Measurements from ENCODE around the gene IPO8.
"Not testable (repeated sequence)": the region's sequence is repeated elsewhere in the genome, so short reads cannot be mapped to it uniquely, and the experiment has no call there.

Gene IPO8

GRCh38 chr12:30687265-30687986 is 8.2 kb downstream of the IPO8 start:
- DNase-seq (ENCODE audit: low read depth): no peak

- DNase-seq (ENCODE audit: low read depth): no peak
Observed at GRCh38 chr12:30679241-30679640, 16.4 kb downstream of the IPO8 start.

- DNase-seq (ENCODE audit: low read depth): no peak
Observed at GRCh38 chr12:30678221-30678620, 17.4 kb downstream of the IPO8 start.

DNA sequence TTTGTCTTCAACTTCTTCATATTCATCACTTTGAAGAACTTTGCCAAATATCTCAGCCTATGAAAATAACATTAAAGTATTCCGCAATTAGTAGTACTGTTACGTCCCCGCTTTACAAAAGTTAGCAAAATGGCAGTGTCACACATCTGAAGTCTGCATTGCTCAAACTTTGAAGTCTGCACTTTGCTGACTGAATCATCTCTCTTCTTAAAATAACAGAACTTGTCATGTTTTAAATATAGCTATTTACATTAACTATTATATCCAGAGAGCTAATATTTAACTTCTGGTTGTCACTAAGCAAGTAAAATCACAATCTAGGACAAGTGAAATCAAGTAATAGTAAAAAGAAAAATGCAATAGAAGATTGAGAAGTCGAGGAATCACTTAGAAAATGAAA is 34.5 kb downstream of the IPO8 start:
- DNase-seq (ENCODE audit: low read depth): no peak

DNA sequence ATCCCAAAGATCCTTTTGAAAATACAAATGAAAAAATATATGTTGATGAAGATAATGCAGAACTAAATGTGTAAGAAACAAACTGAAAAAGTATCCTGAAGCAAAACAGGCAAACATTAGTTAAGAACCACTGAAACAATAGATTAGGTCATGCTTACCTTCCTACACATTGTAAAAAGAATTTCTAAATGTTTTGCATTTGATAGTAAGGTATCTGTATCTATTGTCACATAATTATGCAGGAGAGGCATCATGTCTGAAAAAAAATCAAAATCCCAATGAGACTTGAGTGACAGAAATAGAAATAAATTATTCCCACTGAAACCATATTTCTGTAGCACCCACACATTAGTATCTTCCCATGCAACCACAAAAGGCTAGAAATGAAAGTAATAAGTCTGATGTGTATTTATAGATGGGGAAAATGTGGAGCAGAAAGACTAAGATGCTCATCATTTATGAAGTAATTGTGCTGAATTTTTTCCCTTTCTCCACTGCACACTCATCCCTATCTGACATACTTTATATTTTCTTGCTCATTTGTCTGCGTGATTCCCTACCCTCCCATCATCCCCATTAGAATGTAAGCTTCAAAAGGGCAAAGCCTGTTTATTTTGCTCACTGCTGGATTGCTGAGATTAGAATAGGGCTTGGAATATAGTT is 43.5 kb downstream of the IPO8 start:
- no peak for DNase-seq (ENCODE audit: low read depth)

- no peak for DNase-seq (ENCODE audit: low read depth)
Observed at GRCh38 chr12:30646821-30647220, 48.8 kb downstream of the IPO8 start.

DNA sequence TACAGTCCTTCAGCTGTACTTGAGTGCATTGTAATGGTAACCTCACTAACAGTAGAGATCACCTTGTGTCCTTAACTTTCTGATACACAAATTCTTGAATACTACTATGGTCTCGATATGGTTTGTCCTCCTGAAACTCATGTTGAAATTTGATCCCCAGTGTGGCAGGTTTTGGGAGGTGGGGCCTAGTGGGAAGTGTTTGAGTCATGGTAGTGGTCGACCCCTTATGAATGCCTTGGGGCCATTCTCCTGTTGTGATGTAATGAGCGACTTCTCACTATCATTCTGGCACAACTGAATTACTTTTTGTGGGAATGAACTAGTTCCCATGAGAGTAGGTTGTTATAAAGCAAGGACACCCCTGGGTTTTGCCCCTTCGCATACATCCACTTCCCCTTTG is 52.3 kb downstream of the IPO8 start:
- DNase-seq (ENCODE audit: low read depth): peak; percentile 1

- DNase-seq (ENCODE audit: low read depth): no peak
Observed at GRCh38 chr12:30640392-30640791, 55.3 kb downstream of the IPO8 start.

DNA sequence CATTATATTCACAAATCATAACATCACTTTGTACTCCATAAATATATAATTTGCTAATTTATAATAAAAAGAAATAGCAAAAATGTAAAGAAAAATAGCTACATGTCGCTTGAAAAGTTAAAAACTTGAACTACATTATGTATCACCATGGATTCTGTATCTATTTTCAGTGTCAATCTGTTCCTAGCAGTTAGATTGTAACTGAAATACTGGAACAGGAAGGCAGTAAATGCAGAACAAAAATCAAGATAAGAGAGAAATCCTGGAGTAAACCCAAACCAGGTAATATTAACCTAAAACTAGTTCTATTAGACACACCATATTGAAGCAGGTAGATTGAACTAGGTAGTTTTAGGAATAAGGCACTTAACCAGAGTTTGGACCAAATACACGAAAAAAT is 60.3 kb downstream of the IPO8 start:
- DNase-seq (ENCODE audit: low read depth): no peak

GRCh38 chr12:30631740-30632139 is 63.9 kb downstream of the IPO8 start:
- no peak for DNase-seq (ENCODE audit: low read depth)

- DNase-seq (ENCODE audit: low read depth): no peak
Observed at GRCh38 chr12:30630979-30631285, 64.7 kb downstream of the IPO8 start.

- DNase-seq (ENCODE audit: low read depth): no peak
Observed at GRCh38 chr12:30630076-30630978, 65.3 kb downstream of the IPO8 start.

DNA sequence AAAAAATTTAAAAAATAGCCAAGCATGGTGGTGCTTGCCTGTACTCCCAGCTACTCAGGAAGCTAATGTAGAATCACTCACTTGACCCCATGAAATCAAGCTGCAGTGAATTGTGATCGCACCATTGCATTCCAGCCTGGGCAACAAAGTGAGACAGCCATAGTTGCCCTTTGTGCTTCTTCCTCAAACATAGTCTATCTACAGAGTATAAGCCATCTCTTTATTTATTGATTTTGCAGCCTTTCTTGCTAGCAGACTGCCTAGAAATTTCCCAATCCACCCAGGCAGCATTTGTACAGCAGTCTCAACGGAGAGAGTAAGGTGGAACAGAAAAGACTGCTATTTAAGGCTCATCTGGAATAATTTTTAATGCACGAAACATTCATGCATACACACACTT is 68.8 kb downstream of the IPO8 start:
- no peak for DNase-seq (ENCODE audit: low read depth)

- no peak for DNase-seq (ENCODE audit: low read depth)
Observed at GRCh38 chr12:30624009-30624408, 71.7 kb downstream of the IPO8 start.

DNA sequence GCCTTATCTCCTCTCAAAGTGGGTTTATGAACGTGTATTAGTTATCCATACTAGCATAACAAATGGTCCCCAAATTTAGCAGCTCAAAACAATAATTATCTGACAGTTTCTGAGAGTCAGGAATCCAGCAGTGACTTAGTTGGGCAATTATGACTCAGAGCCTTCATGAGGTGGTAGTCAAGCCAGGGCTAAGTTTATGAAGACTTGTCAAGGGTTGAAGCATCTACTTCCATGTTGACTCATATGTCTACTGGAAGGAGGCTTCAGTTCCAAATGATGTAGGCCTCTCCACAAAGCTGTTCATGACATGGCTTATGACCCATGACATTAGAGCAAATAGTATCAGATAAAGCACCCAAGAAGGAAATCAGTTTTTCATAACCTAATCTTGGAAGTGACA is 73.2 kb downstream of the IPO8 start:
- peak; percentile 57 for DNase-seq (ENCODE audit: low read depth)

- DNase-seq (ENCODE audit: low read depth): not testable (repeated sequence)
Observed at GRCh38 chr12:30621663-30622241, 73.9 kb downstream of the IPO8 start.

- no peak for DNase-seq (ENCODE audit: low read depth)
Observed at GRCh38 chr12:30617346-30618016, 78.2 kb downstream of the IPO8 start.

GRCh38 chr12:30614031-30614430 is 81.6 kb downstream of the IPO8 start:
- DNase-seq (ENCODE audit: low read depth): no peak

DNA sequence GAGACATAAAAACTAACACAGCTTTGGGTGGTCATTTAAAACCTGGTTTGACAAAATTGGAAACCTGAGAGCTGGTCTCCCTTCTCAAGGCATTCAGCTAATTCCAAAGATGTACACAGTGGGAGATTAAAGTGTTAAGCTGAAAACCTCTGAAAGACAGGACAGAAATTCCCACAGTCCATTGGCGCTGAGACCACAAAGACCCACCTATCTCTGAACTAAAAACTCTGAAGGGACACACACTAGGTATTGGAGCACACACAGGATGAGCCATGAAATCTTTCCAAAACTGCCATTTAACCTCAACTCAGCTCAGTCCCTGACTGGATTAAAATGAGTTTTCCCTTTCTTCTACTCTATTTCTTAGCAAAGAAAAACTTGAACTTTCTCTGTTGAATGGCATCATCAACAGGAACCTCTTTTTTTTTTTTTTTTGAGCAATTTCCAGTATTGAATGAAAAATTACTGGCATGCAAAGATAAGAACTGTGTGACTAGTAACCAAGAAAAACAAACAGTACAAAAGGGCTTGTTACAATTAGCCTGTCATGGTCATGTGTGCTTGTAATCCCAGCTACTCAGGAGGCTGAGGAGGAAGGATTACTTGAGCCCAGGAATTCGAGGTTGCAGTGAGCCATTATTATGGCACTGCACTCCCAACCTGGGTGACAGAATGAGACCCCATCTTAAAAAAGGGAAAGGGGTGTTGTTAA is 82.4 kb downstream of the IPO8 start:
- DNase-seq (ENCODE audit: low read depth): peak; percentile 43

DNA sequence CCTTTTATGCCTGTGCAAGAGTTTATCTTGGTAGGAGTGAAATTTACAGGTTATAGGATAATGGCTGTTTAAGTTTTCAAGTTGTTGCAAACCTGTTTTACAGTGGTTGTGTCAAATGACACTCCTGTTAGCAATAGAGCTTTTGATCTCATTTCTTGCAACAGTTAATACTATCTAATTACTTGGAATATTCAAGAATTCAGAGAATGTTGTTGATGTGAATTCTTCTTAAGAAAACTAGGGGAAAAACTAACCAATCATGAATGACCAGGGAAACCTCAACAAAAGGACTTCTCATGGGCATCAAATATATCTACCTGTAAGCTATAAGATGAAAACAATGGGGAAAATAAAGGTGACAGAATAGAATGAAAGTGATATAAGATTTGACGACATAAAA is 85.0 kb downstream of the IPO8 start:
- no peak for DNase-seq (ENCODE audit: low read depth)

DNA sequence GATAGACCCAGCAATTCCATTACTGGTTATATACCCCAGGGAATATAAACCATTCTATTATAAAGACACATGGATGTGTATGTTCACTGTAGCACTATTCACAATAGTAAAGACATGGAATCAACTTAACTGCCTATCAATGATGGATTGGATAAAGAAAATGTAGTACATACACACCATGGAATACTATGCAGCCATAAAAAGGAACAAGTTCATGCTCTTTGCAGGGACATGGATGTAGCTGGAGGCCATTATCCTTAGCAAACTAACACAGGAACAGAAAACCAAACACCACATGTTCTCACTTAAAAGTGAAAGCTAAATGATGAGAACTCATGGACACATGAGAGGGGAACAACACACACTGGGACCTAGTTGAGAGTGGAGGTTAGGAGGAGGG is 85.8 kb downstream of the IPO8 start:
- DNase-seq (ENCODE audit: low read depth): not testable (repeated sequence)
